H9 (cell line): ENCODE results near the gene PLA2G2F. TPM values are rescaled to one million over a fixed set of nuclear protein-coding genes. Genes with fewer than 3 reads are reported as not detected.

Source experiments
- DNase-seq: peaks from one replicate; pipeline ENCODE4 v3.0.0-alpha.2; 2017
- H2AFZ ChIP-seq: one replicate; pipeline ENCODE4 v1.6.1; 2013; ENCODE audit warnings: mild to moderate bottlenecking, low read length, control low read depth, moderate library complexity
- H2AK5ac ChIP-seq: 2 replicates; pipeline ENCODE4 v1.6.1; 2013; ENCODE audit warnings: low read length, control low read depth, mixed read lengths; ENCODE audit not compliant: insufficient read length
- H2BK120ac ChIP-seq: one replicate; pipeline ENCODE4 v1.6.1; 2013; ENCODE audit warnings: low read depth, mild to moderate bottlenecking, low read length, control low read depth, inconsistent platforms; ENCODE audit not compliant: poor library complexity, severe bottlenecking
- H2BK12ac ChIP-seq: 2 replicates; pipeline ENCODE4 v1.6.1; 2013; ENCODE audit warnings: low read length, control low read depth, mixed read lengths, low read depth; ENCODE audit not compliant: insufficient read length
- H2BK15ac ChIP-seq: 2 replicates; pipeline ENCODE4 v1.6.1; 2013; ENCODE audit warnings: low read depth, low read length, control low read depth
- H2BK20ac ChIP-seq: one replicate; pipeline ENCODE4 v1.6.1; 2013; ENCODE audit warnings: low read depth, mild to moderate bottlenecking, low read length, control low read depth, inconsistent platforms; ENCODE audit not compliant: poor library complexity, severe bottlenecking
- H2BK5ac ChIP-seq: 2 replicates; pipeline ENCODE4 v1.6.1; 2013; ENCODE audit warnings: low read length, control low read depth, mixed read lengths; ENCODE audit not compliant: insufficient read length
- H3K14ac ChIP-seq: 2 replicates; pipeline ENCODE4 v1.6.1; 2013; ENCODE audit warnings: low read length, control low read depth; ENCODE audit not compliant: insufficient read depth
- H3K18ac ChIP-seq: 2 replicates; pipeline ENCODE4 v1.6.1; 2013; ENCODE audit warnings: low read depth, mild to moderate bottlenecking, mixed read lengths, low read length, control low read depth; ENCODE audit not compliant: insufficient read length
- H3K23ac ChIP-seq: 2 replicates; pipeline ENCODE4 v1.6.1; 2013; ENCODE audit warnings: low read length, control low read depth, mixed read lengths, low read depth; ENCODE audit not compliant: insufficient read length
- H3K23me2 ChIP-seq: 2 replicates; pipeline ENCODE4 v1.6.1; 2013; ENCODE audit warnings: low read depth, mild to moderate bottlenecking, mixed read lengths, low read length, control low read depth; ENCODE audit not compliant: insufficient read length, poor library complexity, severe bottlenecking
- H3K27ac ChIP-seq: 2 replicates; pipeline ENCODE4 v1.5.1; 2013; ENCODE audit warnings: low read length, control low read depth, mixed read lengths, low read depth; ENCODE audit not compliant: insufficient read length
- H3K27me3 ChIP-seq: 2 replicates; pipeline ENCODE4 v1.6.1; 2013; ENCODE audit warnings: low read length, control low read depth, inconsistent platforms; ENCODE audit not compliant: insufficient read depth
- H3K4ac ChIP-seq: 2 replicates; pipeline ENCODE4 v1.6.1; 2013; ENCODE audit warnings: low read depth, mild to moderate bottlenecking, control low read depth, inconsistent platforms, low read length, moderate library complexity
- H3K4me1 ChIP-seq: 2 replicates; pipeline ENCODE4 v1.6.1; 2013; ENCODE audit warnings: low read length, control low read depth, inconsistent platforms; ENCODE audit not compliant: insufficient read depth
- H3K4me2 ChIP-seq: 2 replicates; pipeline ENCODE4 v1.6.1; 2013; ENCODE audit warnings: low read length, control low read depth, mixed read lengths; ENCODE audit not compliant: insufficient read length, insufficient read depth
- H3K56ac ChIP-seq: 2 replicates; pipeline ENCODE4 v1.6.1; 2013; ENCODE audit warnings: low read depth, mild to moderate bottlenecking, mixed read lengths, low read length, control low read depth; ENCODE audit not compliant: insufficient read length
- H3K79me1 ChIP-seq: 2 replicates; pipeline ENCODE4 v1.6.1; 2013; ENCODE audit warnings: low read depth, mild to moderate bottlenecking, moderate library complexity, low read length, control low read depth, inconsistent platforms; ENCODE audit not compliant: insufficient read depth, poor library complexity, severe bottlenecking
- H3K79me2 ChIP-seq: 2 replicates; pipeline ENCODE4 v1.6.1; 2013; ENCODE audit warnings: low read length, control low read depth, inconsistent platforms; ENCODE audit not compliant: insufficient read depth
- H3K9ac ChIP-seq: 2 replicates; pipeline ENCODE4 v1.6.1; 2013; ENCODE audit warnings: low read length, control low read depth, mixed read lengths; ENCODE audit not compliant: insufficient read length; ENCODE audit errors: extremely low read depth
- H3K9me3 ChIP-seq: one replicate; pipeline ENCODE4 v1.6.1; 2013; ENCODE audit warnings: low read depth, low read length, inconsistent platforms; ENCODE audit not compliant: control insufficient read depth
- H3T11ph ChIP-seq: one replicate; pipeline ENCODE4 v1.6.1; 2013; ENCODE audit warnings: mild to moderate bottlenecking, low read length, control low read depth, inconsistent platforms
- H4K20me1 ChIP-seq: one replicate; pipeline ENCODE4 v1.6.1; 2013; ENCODE audit not compliant: control insufficient read depth, insufficient read length, insufficient read depth
- H4K5ac ChIP-seq: 2 replicates; pipeline ENCODE4 v1.6.1; 2013; ENCODE audit warnings: low read depth, mild to moderate bottlenecking, mixed read lengths, low read length, control low read depth; ENCODE audit not compliant: insufficient read length
- H4K8ac ChIP-seq: replicated peaks from 2 replicates; pipeline ENCODE4 v1.6.1; 2013; ENCODE audit warnings: low read length, control low read depth, mixed read lengths, low read depth; ENCODE audit not compliant: insufficient read length
- H4K91ac ChIP-seq: 2 replicates; pipeline ENCODE4 v1.6.1; 2013; ENCODE audit warnings: low read depth, mild to moderate bottlenecking, moderate library complexity, mixed read lengths, low read length, control low read depth; ENCODE audit not compliant: insufficient read length
- H3K27ac Mint-ChIP-seq, 3 experiments: 2 replicates in 2 of 3; 3 replicates in 1 of 3; pipeline ENCODE4 v1.8.0; 2020 to 2021; ENCODE audit warnings: mixed read lengths in 3 of 3, mild to moderate bottlenecking in 1 of 3, moderate library complexity in 1 of 3
- H3K27me3 Mint-ChIP-seq: 2 replicates; pipeline ENCODE4 v1.8.0; 2021; ENCODE audit warnings: low read depth, mild to moderate bottlenecking, moderate library complexity, mixed read lengths
- H3K36me3 Mint-ChIP-seq, 3 experiments: 2 replicates in 2 of 3; 3 replicates in 1 of 3; pipeline ENCODE4 v1.8.0; 2020 to 2021; ENCODE audit warnings: low read depth in 3 of 3, mixed read lengths in 3 of 3; ENCODE audit not compliant: insufficient read depth in 1 of 3
- H3K4me1 Mint-ChIP-seq, 2 experiments: 2 replicates each; pipeline ENCODE4 v1.8.0; 2020; ENCODE audit warnings: mixed read lengths in 2 of 2
- H3K4me3 Mint-ChIP-seq, 2 experiments: 2 replicates in 1 of 2; 3 replicates in 1 of 2; pipeline ENCODE4 v1.8.0; 2020 to 2021; ENCODE audit warnings: mild to moderate bottlenecking in 2 of 2, mixed read lengths in 2 of 2, moderate library complexity in 1 of 2
- H3K9me3 Mint-ChIP-seq, 2 experiments: 2 replicates in 1 of 2; 3 replicates in 1 of 2; pipeline ENCODE4 v1.8.0; 2020; ENCODE audit warnings: mild to moderate bottlenecking in 2 of 2, mixed read lengths in 2 of 2, moderate library complexity in 1 of 2
- WGBS: extraction: QIAGEN DNeasy Blood & Tissue Kit; methylation state at CpG from one replicate; pipeline ENCODE4 v1.1.7; 2013; ENCODE audit warnings: missing lambda C conversion rate, low lambda C conversion rate, mixed read lengths; ENCODE audit not compliant: insufficient read length; ENCODE audit errors: extremely low coverage; 5-methylcytosine and 5-hydroxymethylcytosine counted together
- total RNA-seq: library from RNA; stranded (reverse); gene quantifications from 2 replicates; pipeline ENCODE4 v1.2.1, GENCODE V29; 2021
- TF ChIP-seq, protein P1 (sequence below): fragments of 200-600 bp; sonication (generic); conservative IDR thresholded peaks from 3 replicates; pipeline ENCODE4 v1.8.0; 2021; ENCODE audit warnings: antibody characterized with exemption, mild to moderate bottlenecking

Gene PLA2G2F
- total RNA-seq, 1 experiment from 2014 or later = not detected

DNA sequence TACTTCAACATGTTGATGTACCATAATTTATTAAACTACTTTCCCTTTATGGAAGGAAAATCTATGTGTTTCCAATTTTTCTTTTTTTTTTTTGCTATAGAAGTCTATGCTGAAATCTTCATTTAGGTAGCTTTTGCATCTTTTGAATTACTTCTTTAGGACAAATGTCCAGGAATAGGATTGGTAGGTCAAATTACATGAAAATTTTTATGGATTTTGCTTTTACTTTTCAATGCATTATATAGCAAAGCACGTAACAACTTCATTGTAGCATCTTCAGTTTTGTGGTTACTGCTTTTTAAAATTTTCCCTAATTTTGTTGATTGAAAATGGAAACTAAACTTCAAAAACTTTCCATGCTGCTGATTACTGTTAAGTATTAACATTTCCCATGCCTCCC, 59.2 kb downstream of the PLA2G2F start:
- peaks cover 16% of the 10 kb centered on the region for H3K27me3 Mint-ChIP-seq
- H3T11ph ChIP-seq = no peak overlapping the region
- H3K23ac ChIP-seq = no peak overlapping the region
- H3K27me3 ChIP-seq = no peaks in the 10 kb centered on the region
- no peak overlapping the region for H3K56ac ChIP-seq
- no peak overlapping the region for H2BK120ac ChIP-seq
- TF ChIP-seq, protein P1, sequence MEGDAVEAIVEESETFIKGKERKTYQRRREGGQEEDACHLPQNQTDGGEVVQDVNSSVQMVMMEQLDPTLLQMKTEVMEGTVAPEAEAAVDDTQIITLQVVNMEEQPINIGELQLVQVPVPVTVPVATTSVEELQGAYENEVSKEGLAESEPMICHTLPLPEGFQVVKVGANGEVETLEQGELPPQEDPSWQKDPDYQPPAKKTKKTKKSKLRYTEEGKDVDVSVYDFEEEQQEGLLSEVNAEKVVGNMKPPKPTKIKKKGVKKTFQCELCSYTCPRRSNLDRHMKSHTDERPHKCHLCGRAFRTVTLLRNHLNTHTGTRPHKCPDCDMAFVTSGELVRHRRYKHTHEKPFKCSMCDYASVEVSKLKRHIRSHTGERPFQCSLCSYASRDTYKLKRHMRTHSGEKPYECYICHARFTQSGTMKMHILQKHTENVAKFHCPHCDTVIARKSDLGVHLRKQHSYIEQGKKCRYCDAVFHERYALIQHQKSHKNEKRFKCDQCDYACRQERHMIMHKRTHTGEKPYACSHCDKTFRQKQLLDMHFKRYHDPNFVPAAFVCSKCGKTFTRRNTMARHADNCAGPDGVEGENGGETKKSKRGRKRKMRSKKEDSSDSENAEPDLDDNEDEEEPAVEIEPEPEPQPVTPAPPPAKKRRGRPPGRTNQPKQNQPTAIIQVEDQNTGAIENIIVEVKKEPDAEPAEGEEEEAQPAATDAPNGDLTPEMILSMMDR = no peak
- H3K79me2 ChIP-seq = no peaks in the 10 kb centered on the region
- no peak overlapping the region for H4K5ac ChIP-seq
- no CpG with 5 or more reads among the region's 1 CpG for WGBS
- H2BK12ac ChIP-seq = no peak overlapping the region
- no peak overlapping the region for H2BK20ac ChIP-seq
- H3K4me1 ChIP-seq = no peaks in the 10 kb centered on the region
- no peaks in the 10 kb centered on the region for H3K9me3 ChIP-seq
- no peak for DNase-seq
- no peak overlapping the region for H3K4ac ChIP-seq
- no peak overlapping the region for H2AK5ac ChIP-seq
- no peak overlapping the region for H3K9ac ChIP-seq
- no peak overlapping the region for H3K27ac Mint-ChIP-seq
- no peak overlapping the region for H2BK5ac ChIP-seq
- no peaks in the 10 kb centered on the region for H4K20me1 ChIP-seq
- no peaks in the 10 kb centered on the region for H3K23me2 ChIP-seq
- H2BK15ac ChIP-seq = no peak overlapping the region
- no peaks in the 10 kb centered on the region for H3K36me3 Mint-ChIP-seq
- no peak overlapping the region for H3K18ac ChIP-seq
- no peak overlapping the region for H4K8ac ChIP-seq
- no peaks in the 10 kb centered on the region for H3K79me1 ChIP-seq
- no peak overlapping the region for H4K91ac ChIP-seq
- H2AFZ ChIP-seq = no peak overlapping the region
- H3K27ac ChIP-seq = no peak overlapping the region
- H3K4me2 ChIP-seq = no peak overlapping the region
- peaks cover 17 to 20% of the 10 kb centered on the region in 2 experiments for H3K4me1 Mint-ChIP-seq
- no peaks in the 10 kb centered on the region for H3K9me3 Mint-ChIP-seq
- no peak overlapping the region for H3K14ac ChIP-seq
- no peak overlapping the region for H3K4me3 Mint-ChIP-seq
